HG02970 (cell line): ENCODE measurements around the gene DIABLO.
"Not testable (repeated sequence)": the region's sequence is repeated elsewhere in the genome, so short reads cannot be mapped to it uniquely, and the experiment has no call there.

Source experiments
- ATAC-seq: cut with Tn5 transposase; IDR thresholded peaks from one replicate; pipeline ENCODE4 v1.9.1; 2021; ENCODE audit warnings: mild to moderate bottlenecking, moderate library complexity, moderate number of reproducible peaks; ENCODE audit not compliant: unreplicated experiment, low FRiP score

Gene DIABLO

DNA sequence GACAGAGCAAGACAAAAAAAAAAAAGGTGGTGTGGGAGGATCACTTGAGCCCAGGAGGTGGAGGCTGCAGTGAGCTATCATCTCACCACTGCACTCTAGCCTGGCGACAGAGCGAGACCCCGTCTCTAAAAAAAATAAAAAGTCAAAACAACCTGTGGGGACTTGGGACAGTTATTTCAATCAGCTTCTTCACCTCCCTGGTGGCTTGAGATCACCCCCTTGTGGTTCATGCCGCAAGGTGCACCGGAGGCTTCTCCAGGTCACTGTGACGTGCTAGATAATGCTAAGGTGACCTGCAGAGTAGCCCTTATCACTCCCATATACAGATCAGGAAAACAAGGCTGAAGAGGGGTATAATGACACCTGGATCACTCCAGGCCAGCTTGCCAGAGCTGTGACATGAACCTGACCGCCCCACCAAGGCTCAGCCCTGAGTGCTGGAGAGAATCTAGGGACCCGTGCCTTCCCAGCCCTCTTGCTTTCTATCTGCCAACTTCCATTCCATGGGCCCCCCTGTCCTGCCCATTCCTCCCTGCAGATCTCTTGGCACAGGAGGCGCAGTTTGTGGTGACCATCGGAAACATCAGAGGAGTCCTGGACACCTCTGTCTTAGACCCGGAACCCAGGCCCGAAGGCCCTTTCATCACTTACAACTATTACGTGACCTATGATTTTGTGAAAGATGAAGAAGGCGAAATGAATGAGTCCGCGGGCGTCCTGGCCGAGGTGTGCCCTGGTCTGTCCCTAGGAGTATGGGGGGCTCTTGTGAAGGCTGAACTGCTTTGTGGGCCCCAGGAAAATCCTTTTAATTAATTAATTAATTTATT, 34.8 kb downstream of the DIABLO start:
- no peak for ATAC-seq

- ATAC-seq: no peak
Observed at GRCh38 chr12:122189626-122190475, 36.0 kb downstream of the DIABLO start.

DNA sequence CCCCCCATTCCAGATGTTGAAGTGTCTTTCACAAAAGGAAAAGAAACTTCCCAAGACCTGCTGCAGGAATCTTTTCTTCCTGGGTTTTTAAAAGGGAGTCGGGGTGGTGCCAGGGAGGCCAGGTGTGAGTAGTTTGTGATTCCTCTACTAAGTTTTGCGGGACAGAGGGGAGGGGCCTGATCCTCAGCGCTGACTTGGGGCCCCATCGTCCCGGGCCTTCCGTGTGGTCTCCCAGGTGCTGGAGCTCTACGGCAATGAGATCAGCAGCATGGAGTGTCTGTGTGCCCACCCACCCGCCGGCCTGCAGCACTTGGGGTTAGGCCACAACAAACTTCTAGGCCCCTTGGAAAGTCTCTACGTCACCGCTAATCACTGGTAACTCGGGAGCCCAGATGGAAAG, 38.4 kb downstream of the DIABLO start:
- no peak for ATAC-seq

DNA sequence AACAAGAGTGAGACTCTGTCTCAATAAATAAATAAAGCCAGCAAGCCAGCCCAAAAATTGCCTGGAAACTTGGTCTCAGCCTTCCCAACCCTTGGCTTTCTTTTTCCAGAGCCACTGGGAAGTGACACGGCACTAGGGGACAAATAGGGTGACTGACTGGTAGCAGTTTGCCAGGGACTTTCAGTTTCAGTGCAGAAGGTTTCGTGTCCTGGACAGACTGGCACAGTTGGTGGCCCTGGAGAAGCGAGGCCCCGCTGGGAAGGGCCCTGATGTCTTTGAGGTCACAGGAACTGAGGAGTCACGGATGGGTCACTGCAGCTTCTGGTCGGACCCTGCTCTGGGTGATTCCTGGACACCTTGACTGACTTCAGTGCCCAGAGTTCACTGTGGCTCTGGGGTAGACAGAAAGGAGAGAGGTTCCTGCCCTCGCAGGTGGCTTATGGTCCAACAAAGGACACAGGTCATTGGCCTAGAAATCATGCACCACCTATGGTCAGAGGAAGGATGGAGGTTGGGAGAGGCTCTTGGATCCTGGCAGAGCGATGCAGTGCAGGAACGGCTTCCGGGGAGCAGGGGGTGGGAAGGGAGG, 40.3 kb downstream of the DIABLO start:
- no peak for ATAC-seq

DNA sequence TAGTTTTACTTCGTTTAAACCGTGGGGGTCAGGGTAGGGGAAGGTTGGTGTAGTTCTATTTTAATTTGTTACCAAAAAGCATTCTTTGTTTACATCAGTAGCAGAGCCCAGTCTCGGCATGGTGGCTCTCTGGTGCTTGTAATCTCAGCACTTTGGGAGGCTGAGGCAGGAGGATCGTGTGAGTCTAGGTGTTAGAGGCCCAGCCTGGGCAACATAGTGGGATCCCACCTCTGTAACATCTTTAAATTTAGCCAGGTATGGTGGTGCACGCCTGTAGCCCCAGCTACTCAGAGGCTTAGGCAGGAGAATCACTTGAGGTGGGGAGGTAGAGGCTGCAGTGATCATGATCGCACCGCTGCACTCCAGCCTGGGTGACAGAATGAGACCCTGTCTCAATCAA, 40.8 kb downstream of the DIABLO start:
- no peak for ATAC-seq

DNA sequence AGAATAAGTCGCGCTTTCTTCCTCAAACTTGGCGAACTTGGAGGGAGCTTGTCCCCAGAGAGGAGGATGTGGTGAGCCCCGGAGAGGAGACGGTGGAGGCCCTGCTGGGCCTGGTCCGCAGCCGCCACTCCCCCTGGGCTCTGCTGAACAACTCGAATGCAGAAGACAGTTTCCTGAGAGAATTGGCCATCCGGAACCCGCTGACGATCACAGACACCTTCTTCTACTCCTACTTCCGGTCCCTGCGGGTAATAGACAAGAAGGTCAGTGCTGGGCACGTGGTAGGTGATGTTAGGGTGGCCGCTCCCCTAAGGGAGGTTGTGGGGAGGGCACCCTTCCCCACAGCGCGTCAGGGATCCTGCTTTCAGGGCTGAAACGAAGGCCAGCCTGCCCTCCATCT, 41.3 kb downstream of the DIABLO start:
- ATAC-seq: no peak

DNA sequence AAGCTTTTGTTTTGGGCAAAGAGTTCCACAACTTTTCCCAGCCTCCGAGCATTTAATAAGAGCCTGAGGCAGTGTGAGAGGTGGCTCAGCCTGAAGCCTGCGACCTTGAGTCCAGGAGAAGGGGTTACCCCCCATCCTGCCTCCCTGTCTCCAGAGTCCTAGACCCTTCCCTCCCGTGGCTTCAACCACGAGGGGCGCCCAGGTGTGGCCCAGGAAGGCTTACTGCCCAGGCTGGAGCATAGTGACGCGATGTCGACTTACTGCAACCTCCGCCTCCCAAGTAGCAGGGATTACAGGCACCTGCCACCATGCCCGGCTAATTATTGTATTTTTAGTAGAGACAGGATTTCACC, 42.3 kb downstream of the DIABLO start:
- ATAC-seq: no peak

- no peak for ATAC-seq
Observed at GRCh38 chr12:122182887-122183587, 42.8 kb downstream of the DIABLO start, which contains the start of gene LRRC43. TSS of gene LRRC43 (plus strand) at chr12:122183123. CDS start at chr12:122183145, 22 bp downstream.

- not testable (repeated sequence) for ATAC-seq
Observed at GRCh38 chr12:122176473-122176872, 49.4 kb downstream of the DIABLO start.

GRCh38 chr12:122174155-122174845, 51.6 kb downstream of the DIABLO start, which contains the start of gene IL31:
TSS of gene IL31 (minus strand) at chr12:122174221. CDS start at chr12:122174172, 49 bp downstream.
- ATAC-seq: no peak

DNA sequence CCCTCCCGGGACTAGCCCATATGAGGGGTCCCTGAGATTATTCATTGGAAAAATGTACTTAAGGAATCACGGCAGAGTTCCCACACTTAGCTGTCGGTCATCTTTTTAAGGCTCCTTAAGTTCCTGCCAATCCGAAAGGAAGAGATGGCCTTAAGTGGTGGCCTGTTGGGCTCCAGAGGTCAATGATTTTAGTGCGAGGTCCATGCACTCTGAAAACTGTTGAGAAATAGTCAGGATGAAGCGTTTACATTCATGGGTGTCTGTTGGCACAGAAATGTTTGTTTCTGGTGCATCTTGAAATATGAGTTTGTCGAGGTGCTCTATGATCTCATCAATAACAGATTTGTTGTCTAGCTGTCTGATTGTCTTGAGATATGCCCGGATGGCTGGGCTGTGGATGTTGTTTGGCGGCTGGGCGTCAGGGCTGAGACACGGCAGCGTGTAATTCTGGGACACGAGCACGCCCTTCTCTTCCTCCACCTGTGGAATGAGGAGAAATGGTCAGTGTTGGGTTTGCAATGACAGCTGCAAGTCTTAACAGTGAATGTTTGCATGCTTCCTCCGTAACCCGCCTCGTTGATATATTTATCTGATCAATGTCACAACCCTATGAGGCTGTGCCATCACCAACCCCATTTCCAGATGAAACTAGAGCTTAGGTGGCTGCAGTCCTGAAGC, 53.5 kb downstream of the DIABLO start:
- ATAC-seq: no peak

- ATAC-seq: no peak
Observed at GRCh38 chr12:122171399-122171798, 54.5 kb downstream of the DIABLO start.

- ATAC-seq: no peak
Observed at GRCh38 chr12:122168492-122168891, 57.4 kb downstream of the DIABLO start.

- ATAC-seq: no peak
Observed at GRCh38 chr12:122167356-122167925, 58.4 kb downstream of the DIABLO start.

DNA sequence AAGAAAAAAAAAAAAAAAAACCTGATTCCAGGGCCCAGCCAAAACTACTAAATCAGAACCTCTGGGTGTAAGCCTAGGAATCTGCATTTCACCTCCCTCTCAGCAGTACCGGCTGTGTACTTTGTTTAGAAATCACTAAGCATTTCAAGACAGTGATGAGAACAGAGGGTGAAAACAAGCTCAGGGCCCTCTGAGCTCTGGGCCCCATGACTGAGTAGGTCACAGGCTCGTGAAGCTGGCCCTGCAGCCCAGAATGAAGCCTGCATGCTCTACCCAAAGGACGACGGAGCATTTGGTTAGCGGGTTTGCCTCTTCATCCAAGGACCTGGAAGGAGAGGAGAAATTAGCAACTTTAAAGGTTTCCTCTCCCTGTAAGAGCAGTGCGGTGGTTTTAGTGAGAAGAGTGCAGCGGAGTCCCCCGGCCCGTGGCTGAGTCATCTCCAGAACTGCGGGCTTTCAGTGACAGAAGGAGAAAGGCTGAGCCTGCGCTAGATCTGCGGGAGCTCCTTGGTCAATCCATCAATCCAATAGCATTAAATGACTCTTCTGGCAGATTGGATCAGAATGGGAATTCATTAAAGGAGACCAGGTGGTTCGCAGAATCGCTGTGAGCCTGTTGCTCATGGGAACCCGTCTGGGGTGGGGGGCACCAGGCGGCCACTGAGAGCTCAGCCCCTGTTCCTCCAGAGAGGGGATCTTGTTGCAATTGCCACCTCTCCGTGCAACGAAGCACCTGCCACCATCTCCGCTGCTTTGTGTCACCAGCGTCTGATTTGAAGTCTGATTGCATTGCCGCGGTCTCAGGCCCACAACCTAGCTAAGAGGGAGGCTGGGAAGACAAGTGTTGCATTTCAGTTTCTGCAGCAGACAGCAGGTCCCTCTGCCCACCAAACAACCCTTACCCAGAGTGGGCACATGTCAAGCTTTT, 59.2 kb downstream of the DIABLO start:
- ATAC-seq: no peak

DNA sequence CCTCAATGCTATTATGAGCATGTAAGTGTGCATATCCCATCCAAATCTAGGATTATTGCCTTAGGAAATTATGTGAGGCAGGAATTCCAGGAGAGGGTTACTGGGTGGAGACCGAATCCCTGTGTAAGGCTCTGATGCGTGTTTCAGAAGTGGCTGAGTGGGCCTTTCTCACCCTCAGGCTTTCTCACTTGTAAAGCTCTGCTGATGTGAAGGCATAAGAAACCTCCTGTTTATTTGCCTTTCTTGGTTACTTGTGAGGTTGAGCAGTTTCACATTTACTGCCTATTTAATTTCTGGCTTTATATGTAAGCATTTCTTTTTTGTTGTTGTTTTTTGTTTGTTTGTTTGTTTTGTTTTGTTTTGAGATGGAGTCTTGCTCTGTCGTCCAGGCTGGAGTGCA, 62.9 kb downstream of the DIABLO start:
- no peak for ATAC-seq

GRCh38 chr12:122161682-122162081, 64.2 kb downstream of the DIABLO start:
- no peak for ATAC-seq

GRCh38 chr12:122160761-122161160, 65.1 kb downstream of the DIABLO start:
- ATAC-seq: no peak
